NCI-H1105 treated with DMSO at 0.1 percent for 48 hours (cell line): ENCODE results near the gene GAP43.
A peak's percentile ranks its signal among the peaks of the same experiment; 100 is the strongest.

ENCODE experiments used
- DNase-seq: peaks from one replicate; lab custom pipeline; 2025; lab: John Stamatoyannopoulos, UW

Gene GAP43

GRCh38 chr3:115623044-115623868 lies at the start of gene GAP43:
GAP43 (plus strand) TSS chr3:115623510; CDS start chr3:115623690, 180 bp downstream.
- DNase-seq = peak; percentile 50

GRCh38 chr3:115576325-115576875 lies 46.9 kb upstream of the GAP43 start:
- DNase-seq = no peak

- no peak for DNase-seq
Observed at GRCh38 chr3:115577000-115577399, 46.3 kb upstream of the GAP43 start.

- DNase-seq = no peak
Observed at GRCh38 chr3:115578331-115578730, 45.0 kb upstream of the GAP43 start.

- DNase-seq = no peak
Observed at GRCh38 chr3:115580566-115580965, 42.7 kb upstream of the GAP43 start.

GRCh38 chr3:115581362-115582135 lies 41.8 kb upstream of the GAP43 start:
- no peak for DNase-seq

- no peak for DNase-seq
Observed at GRCh38 chr3:115588201-115589115, 34.9 kb upstream of the GAP43 start.

- no peak for DNase-seq
Observed at GRCh38 chr3:115590873-115591272, 32.4 kb upstream of the GAP43 start.

GRCh38 chr3:115595611-115596275 lies 27.6 kb upstream of the GAP43 start:
- DNase-seq = no peak

GRCh38 chr3:115598216-115598615 lies 25.1 kb upstream of the GAP43 start:
- no peak for DNase-seq

GRCh38 chr3:115602194-115602593 lies 21.1 kb upstream of the GAP43 start:
- no peak for DNase-seq

GRCh38 chr3:115611630-115612029 lies 11.7 kb upstream of the GAP43 start:
- DNase-seq = no peak

- peak; percentile 24 for DNase-seq
Observed at GRCh38 chr3:115615001-115615814, 8.1 kb upstream of the GAP43 start.

- no peak for DNase-seq
Observed at GRCh38 chr3:115616461-115616860, 6.8 kb upstream of the GAP43 start.

GRCh38 chr3:115617591-115617990 lies 5.7 kb upstream of the GAP43 start:
- DNase-seq = no peak

GRCh38 chr3:115624029-115624741 lies 875 bp downstream of the GAP43 start:
- DNase-seq = peak; percentile 5

GRCh38 chr3:115624901-115625300 lies 1.6 kb downstream of the GAP43 start:
- DNase-seq = no peak

- no peak for DNase-seq
Observed at GRCh38 chr3:115626006-115626409, 2.7 kb downstream of the GAP43 start.

- DNase-seq = peak; percentile 46
Observed at GRCh38 chr3:115626721-115627120, 3.4 kb downstream of the GAP43 start.
